Astrocyte (in vitro differentiated cells and primary cell): ENCODE measurements around the gene STMN1.

Experiments used
- CTCF ChIP-seq: IDR thresholded peaks from 2 replicates; pipeline ENCODE4 v1.5.1; 2011; ENCODE audit warnings: low read depth, mild to moderate bottlenecking, inconsistent platforms, low read length, moderate library complexity; ENCODE audit not compliant: insufficient read depth
- EZH2 ChIP-seq: IDR thresholded peaks from 2 replicates; pipeline ENCODE4 v1.6.1; 2012; ENCODE audit warnings: mild to moderate bottlenecking, low read length, inconsistent platforms; ENCODE audit not compliant: insufficient read depth

- TF ChIP-seq CTCF (no peak), EZH2 (no peak)
These were observed 8.5 kb downstream of the STMN1 start for GRCh38 chr1:25897754-25898153.
